Measurements from ENCODE around the gene IRGQ.

- TF ChIP-seq EZH2phosphoT487 (IDR thresholded peaks at IDR 0.05) (no peak), CTCF (IDR thresholded peaks at IDR 0.05) (no peak)
Measured at GRCh38 chr19:43620061-43621001, 24.4 kb upstream of the IRGQ start.
